Esophagus muscularis mucosa (tissue), 4 donors: ENCODE data around the gene SGCG.

ENCODE experiments used
- CTCF ChIP-seq, 3 experiments: fragments of 200-600 bp in 2 of 3; fragments of 450-650 bp in 1 of 3; sonication (generic) in 2 of 3; IDR thresholded peaks; one replicate each; pipeline ENCODE4 v1.5.1; 2017 to 2019; ENCODE audit warnings: antibody characterized with exemption in 3 of 3, mild to moderate bottlenecking in 2 of 3, moderate library complexity in 1 of 3
- EP300 ChIP-seq: sonication (generic); formaldehyde crosslinking; IDR thresholded peaks from one replicate; pipeline ENCODE4 v1.6.1; 2017; ENCODE audit warnings: antibody characterized with exemption
- POLR2A ChIP-seq: fragments of 450-650 bp; IDR thresholded peaks from one replicate; pipeline ENCODE4 v1.6.1; 2017; ENCODE audit warnings: antibody characterized with exemption, moderate library complexity, mild to moderate bottlenecking, low read depth
- POLR2AphosphoS5 ChIP-seq, 2 donors: sonication (generic); formaldehyde crosslinking; IDR thresholded peaks; one replicate each; pipeline ENCODE4 v1.6.1; 2017; ENCODE audit warnings: antibody characterized with exemption in 2 of 2

DNA sequence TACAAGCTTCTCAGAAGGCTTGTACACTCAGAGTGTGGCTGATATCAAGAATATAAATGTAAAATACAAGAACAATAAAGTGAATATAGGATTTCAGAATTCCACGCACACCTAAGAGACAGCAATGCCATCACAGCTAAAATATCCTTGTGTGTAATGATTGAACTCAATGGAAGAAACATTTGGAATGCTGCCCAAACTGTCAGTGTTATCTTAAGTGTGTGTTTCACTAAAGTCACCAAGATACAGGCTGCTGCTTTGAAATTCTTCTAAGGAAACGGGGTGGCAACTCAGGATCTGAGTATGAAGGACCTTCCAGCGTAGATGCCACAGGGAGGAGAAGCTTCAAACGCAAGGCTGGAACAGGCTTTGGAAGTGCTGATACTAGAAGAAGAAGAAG lies 86.8 kb downstream of the SGCG start:
- TF ChIP-seq CTCF (IDR thresholded peaks at IDR 0.05): no peak
- TF ChIP-seq POLR2A: no peak
- TF ChIP-seq POLR2AphosphoS5 (IDR thresholded peaks at IDR 0.05): no peak
- no peak for TF ChIP-seq EP300
